Lower leg skin (tissue), 4 donors: ENCODE data around the gene GRIN2A. TPM values are rescaled to one million over a fixed set of nuclear protein-coding genes. Genes with fewer than 3 reads are reported as not detected.

ENCODE experiments used
- DNase-seq, 2 donors: peaks; one replicate each; pipeline ENCODE4 v3.0.0-alpha.2; 2019; ENCODE audit warnings: low spot score in 2 of 2
- H3K4me3 ChIP-seq: fragments of 200-600 bp; sonication (generic); 2 replicates; pipeline ENCODE4 v1.5.1; 2017; ENCODE audit warnings: mild to moderate bottlenecking, low read depth; ENCODE audit not compliant: poor library complexity, severe bottlenecking
- CTCF ChIP-seq, 3 donors: fragments of 450-650 bp; IDR thresholded peaks; one replicate each; pipeline ENCODE4 v1.5.1; 2016; ENCODE audit warnings: antibody characterized with exemption in 3 of 3, mild to moderate bottlenecking in 3 of 3, moderate library complexity in 2 of 3
- POLR2A ChIP-seq, 2 donors: fragments of 450-650 bp; IDR thresholded peaks; one replicate each; pipeline ENCODE4 v1.6.1; 2016 to 2017; ENCODE audit warnings: antibody characterized with exemption in 2 of 2, mild to moderate bottlenecking in 1 of 2, moderate library complexity in 1 of 2
- WGBS, 2 donors: methylation state at CpG; one replicate each; pipeline ENCODE4 v1.1.5; 2018; 5-methylcytosine and 5-hydroxymethylcytosine counted together
- intact Hi-C: fragments of 100-400 bp; cut with DNase I; formaldehyde crosslinking; loops from one replicate; pipeline ENCODE4 v1.15.0; 2023; ENCODE audit warnings: low total_unique reads
- total RNA-seq, 4 donors: library from RNA; depleted of rRNA; stranded (reverse); fragments of >200 nt; gene quantifications; one replicate each; pipeline ENCODE4 v1.1.0, GENCODE V29; 2016

GRIN2A gene
- total RNA-seq, 4 donors from 2014 or later = 0.30 to 1.7 (median 0.73) TPM

GRCh38 chr16:9706217-9706836 lies 475.9 kb downstream of the GRIN2A start:
- WGBS, 2 donors = 84 to 89% methylated on average over 6 of the region's 6 CpGs

GRCh38 chr16:9703731-9704130 lies 478.5 kb downstream of the GRIN2A start:
- no peak for DNase-seq
- WGBS, 2 donors = 58 to 65% methylated on average over 1 of the region's 1 CpG
- H3K4me3 ChIP-seq = no peak overlapping the region
- TF ChIP-seq CTCF (IDR thresholded peaks at IDR 0.05) = no peak
- TF ChIP-seq POLR2A (IDR thresholded peaks at IDR 0.05) = no peak
- intact Hi-C loops = no loop called here

More at GRCh38 chr16:9706217-9706836, 475.9 kb downstream of the GRIN2A start:
- TF ChIP-seq CTCF (IDR thresholded peaks at IDR 0.05) (no peak), POLR2A (IDR thresholded peaks at IDR 0.05) (no peak)
- no peak for DNase-seq
- no peak overlapping the region for H3K4me3 ChIP-seq
- intact Hi-C loops = no loop called here

Other genes with a start within 250 kb of the GRIN2A start
- gene ATF7IP2, start 203.6 kb upstream of the GRIN2A start, total RNA-seq = 1 to 10 TPM; 2.4 to 7.3 (median 3.4) TPM